Stimulated activated CD4-positive, alpha-beta T cell treated with anti-CD3 and anti-CD28 coated beads, Interleukin-15, amount 100 ng/mL, for 24 hours (primary cell): Measurements from ENCODE around the gene ATP2B2.

Experiments used
- DNase-seq: peaks from one replicate; pipeline ENCODE4 v3.0.0-alpha.2; 2020

The ATP2B2 gene

DNA sequence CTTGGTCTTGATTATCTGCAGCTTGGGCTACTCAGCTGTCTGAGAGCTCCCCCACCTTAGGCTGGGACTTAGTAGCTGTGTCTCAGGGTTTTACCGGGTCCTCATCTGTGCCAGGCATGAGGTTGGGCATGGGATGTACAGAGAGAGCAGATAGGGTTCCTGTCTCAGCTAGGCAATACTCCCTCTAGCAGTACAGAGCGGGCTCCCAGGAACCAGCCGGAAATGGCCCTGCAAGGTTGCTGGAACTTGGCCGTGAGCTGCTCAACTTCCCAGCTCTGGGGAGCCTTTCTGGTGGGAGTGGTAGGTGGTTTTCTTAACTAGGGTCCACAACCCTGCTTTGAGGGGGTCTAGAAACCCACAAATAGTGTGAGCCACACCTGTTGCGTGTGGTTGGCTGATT, 58.3 kb downstream of the ATP2B2 start:
- DNase-seq = no peak

DNA sequence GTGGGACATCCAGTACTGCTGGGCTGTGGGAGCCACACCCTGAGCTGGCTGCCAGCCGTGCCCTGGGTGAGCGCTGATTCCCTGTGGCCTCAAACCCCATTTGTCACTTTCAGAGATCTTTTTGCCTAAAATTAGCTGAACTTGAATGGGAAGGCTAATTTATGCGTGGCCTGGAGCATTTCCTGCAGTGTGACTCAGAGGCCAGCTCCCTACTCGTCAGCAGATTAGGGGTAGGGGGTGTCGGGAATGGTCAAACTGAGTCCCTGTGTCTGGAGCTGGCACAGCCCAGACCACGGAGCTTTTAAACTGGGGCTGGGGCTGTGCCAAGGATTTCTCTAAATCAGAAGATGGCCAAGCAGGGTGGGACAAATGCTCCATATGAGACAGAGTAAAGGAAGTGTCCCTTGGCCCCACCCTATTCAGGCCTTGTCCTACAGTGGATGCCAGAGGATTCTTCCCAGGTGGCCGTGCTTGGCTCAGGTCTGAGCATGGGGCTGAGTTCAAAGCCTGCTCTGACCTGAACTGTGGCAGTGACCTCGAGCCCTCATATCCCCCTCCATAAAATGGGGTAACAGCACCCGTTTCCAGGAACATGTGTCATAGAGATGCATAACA, 59.7 kb downstream of the ATP2B2 start:
- DNase-seq = no peak

DNA sequence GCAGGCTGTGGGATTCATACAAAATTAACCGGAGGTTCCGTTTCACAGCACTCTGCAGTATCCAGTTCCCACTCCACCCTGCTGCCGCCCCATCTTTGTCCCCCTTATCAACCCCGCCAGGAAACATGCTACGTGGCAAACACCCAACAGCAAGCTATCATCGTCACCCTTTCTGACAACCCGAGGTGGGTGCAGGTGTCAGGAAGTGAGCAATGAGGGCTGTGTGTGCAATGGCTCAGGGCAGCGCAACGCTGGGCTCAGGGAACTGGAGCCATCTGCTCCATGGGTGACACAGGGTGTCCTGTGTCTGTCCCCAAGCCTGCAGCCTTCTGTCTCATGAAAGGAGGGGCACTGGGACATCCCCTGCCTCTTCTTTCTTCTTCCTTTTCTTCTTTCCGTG, 60.9 kb downstream of the ATP2B2 start:
- no peak for DNase-seq

DNA sequence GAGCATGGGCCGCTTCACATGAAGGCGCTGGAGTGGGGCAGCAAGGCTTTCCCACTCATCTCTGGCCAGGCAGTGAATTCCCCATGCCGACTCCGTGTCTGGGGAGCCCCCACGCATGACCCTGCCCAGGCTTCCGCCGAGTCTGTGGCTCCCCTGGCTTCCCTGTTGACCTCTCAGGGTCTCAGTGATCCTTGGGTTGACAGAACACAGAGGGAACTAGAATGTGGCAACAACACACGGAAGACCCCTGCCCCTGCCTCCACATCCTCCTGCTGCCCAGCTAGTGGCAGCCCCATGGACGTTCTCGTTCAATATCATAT, 61.3 kb downstream of the ATP2B2 start:
- DNase-seq = no peak

DNA sequence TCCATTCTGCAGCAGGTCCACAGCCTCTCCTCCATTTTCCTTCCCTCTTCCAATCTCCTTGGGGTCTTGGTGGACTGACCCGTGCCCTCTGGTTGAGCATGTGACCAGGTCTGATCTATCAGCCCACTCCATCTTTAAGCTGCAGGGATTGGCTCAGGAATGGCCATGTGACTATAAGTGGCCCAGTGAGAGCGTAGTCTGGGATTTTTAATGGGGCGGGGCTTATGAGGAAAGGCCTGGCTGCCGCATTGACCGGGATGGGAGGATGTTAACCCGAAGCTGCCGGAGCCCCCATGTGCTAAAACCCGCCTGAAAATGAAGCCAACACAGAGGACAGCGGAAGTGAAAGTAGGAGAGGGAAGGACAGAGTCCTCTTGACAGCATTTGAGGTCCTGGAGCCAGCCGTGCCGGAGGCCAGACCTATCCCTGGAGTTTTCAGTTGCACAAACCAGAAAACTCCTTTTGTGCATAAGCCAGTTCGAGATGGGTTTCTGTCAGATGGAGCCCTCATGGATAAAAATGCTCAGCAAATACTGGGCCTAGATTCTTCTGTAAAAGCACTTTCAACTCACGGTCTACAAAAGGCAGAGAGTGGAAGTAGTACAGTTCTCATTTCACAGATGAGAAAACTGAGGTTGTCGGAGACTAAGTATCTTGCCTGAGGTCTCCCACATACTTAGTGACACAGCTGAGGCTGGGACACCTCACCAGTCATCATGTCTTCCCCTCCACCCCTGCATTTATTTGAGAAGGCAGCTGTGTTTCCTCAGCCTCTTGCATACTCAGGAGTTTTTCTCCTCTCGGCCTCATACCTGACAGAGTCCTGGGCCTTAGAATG, 61.9 kb downstream of the ATP2B2 start:
- no peak for DNase-seq

DNA sequence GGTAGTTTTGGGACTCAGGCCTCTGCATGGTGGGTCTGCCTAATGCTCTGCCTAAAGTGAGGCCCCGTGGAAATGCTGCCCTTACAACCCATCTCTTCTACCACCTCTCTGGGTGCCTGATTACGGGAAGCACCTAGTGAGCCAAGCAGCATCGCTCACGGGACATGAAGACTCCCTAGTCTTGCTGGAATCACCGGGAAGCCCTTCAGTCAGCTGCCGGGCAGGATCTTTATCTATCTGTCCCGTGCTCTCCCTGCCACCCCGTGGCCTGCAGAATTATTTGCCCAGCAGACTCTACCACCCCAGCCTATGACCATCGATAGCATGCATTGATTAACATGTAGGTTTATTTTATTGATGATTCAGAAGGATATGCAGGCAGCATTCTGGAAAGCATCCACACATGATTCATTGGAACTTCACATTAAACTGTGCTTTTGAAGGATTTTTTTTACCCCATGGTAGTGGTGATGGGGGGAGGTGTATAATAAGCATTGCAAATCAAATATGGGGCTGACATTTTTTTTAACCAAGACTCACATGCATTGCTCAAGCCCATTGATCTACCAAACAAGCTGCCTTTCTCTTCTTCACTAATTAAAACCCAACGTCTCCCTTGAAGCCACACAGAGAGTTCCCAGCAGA, 63.1 kb downstream of the ATP2B2 start:
- no peak for DNase-seq

DNA sequence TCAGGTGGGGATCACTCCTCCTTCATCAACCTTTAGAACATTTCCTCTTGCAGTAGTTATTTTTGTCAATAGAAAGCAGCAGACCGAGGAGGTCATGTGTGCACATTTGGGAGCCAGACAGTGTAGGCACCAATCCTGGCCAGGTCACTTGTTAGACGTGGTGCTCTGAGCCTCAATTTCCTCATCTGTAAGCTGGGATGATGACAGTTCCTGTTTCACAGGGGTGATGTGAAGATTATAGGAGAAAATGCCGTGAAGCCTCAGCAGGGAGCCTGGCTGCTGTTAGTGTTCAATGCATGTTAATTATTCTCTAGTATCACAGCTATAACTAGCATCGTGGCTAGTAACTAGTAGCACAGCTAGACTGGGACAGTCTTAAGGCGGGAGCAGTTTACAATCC, 64.7 kb downstream of the ATP2B2 start:
- DNase-seq = no peak

DNA sequence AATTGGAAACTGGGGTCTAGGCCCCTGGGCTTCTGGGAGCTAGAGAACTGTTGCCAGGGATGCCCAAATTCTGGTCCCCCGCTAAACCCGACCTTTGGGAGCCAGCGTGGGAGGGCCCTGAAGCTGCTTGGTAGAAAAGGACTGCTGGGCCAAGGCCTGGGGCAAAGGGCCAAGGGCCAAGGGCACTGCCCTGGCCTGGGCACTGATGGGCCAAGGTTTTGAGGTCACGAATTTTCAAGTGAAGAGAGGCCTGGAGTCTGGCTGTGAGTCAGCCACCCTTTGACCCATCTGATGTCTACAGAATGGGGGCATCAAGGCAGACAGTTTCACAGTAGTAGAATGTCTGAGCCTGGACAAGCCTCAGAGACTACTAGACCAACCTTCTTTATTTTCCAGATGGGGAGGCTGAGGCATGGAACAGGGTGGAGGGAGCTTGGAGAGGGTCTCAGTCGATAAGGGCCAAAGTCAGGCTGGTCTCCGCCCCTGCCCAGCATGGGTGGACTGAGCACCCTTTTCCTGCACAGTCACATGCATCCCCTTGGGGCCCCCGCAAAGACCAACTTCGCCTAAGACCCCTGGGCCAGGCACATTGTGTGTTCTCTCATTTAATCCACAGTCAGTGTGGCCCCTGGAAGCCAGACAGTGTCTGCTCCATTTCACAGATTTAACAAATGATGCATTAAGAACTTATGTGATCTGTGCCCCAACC, 66.3 kb downstream of the ATP2B2 start:
- no peak for DNase-seq

DNA sequence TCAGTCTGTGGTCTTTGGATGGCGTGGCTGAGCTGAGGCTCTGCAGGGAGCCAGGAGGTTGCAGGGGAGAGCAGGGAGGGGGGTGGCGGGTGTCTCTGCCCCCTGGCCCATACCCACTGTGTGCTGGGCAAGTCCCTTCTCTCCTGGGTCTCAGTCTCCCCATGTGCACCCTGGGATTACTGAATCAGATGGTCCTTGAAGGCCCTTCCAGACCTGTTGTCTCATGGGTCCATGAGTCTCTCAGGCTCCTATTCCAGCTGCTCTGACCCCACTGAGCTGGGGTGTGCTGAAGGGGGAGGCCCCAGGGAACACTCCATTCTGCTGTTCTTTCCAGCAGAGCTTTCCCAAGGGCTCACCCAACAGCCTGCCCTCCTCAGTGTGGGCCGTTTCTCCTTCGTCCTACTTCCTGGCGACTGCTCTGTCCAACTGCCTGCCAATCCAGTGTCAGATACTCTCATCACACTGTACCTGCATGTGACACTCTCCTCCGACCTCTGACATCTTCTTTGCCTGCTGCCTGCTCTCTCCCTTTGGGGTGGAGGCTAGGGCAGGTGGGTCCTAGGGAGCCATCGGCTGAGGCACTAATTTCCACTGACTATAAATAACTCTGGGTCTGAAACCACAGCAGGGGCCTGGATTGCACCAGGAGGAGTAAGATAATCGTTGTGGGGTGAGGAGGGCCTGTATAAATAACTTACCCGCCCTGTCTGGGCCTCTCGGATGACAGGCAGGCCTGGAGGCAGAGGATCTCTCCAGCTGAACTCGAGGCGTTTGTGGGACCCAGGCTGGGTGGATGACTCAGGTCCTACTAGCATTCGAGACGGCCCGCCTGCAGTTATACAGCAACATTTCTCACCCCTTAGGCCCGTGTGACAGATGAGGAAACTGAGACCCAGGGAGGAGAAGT, 67.1 kb downstream of the ATP2B2 start:
- DNase-seq = peak; percentile 26

DNA sequence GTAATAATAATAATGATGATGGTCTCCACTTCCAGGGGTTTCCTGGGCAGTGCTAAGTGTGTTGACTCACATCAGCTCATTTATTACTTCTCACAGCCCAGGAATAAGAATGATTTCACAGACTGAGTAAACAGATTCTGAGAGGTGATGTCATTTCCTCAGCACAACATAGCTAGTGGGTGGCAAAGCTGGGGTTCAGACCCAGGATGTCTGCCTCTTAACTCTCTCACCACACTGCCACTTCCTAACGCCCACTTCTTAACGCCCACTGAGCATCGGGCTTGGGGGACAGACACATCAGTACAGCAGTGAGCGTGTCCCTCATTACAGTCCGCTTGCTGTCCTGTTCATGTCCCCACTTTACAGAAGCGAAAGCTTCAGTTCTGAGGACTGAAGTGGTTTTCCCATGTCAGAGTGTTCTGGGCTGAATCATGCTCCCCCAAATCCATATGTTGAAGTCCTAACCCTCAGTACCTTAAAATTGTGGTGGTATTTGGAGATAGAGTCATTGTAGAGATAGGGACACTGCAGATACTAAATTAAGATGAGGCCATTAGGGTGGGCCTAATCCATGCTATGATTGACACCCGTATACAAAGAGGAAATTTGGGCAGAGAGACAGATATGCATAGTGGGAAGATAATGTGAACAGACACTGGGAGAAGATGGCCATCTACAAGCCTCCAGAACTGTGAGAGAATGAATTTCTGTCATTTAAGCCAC, 68.0 kb downstream of the ATP2B2 start:
- peak; percentile 74 for DNase-seq

DNA sequence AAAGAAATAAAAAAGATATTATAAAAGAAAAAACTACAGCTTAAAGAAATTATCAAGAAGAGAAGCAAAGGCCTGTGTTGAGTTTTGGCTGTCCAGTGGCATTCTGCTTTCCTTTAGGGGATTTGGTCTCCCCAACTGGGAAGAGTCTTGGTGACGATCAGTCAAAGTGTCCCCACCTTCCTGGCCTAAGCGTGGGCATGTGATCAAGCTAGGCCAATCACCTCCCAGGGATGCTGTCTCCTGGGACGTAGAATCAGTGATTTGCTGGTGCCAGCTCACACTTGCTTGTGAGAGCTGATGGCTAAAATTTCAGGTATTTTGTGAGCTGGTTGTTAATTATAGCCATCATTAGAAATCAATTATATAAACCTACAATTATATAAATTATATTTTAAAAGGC, 69.5 kb downstream of the ATP2B2 start:
- no peak for DNase-seq

DNA sequence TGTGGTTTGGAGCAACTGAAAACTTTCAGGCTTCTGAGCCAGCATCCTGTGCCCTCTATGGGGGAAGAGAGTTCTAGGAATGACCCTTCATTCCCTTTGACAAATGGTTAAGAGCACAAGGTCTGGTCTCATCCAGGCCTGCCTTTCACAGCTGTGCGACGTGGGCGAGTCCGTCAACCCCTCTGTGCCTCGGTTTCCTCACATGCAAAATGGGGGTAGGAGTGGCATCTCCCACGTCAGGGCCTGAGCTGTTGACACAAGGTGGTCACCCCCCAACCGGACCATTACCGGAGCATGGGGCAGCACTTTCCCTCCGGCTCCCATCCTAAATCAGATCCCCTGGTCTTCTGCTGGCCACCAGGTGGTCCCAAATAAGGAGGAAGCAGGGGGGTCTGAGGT, 70.4 kb downstream of the ATP2B2 start:
- DNase-seq = no peak

DNA sequence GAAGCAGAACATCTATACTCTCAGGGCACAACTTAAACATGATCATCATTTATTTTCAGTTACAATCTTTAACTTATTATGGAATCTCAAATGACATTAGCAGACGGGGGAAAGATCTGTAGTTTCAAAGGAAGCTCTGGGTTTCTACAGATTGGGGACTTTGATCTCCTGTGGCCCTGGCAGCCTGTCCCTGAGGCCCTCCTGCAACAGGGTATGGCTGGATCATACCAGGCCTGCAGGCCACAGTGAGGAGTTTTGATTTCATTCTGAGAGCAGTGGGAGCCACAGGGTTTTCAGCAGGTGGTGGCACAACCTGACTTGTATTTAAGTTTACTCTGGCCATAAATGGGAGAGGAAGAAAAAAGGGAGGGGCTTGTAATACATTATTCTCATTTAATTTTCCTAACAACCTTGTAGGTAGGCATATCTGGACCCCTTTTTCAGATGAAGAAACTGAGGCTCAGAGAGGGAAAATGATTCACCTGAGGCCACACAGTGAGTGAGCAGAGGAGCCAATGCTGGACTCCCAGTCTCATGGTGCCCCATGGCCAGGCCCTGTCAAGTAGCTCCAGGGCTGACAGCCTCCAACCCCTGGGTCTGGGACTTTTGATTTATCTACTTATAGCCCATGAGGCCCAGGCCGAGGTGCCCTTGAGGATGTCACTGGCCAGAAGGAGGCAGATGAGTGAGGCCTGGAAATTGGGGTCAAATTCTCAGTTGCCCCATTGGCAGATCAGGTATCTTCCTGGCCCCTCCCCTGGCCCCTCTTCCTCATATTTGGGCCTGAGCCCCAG, 71.0 kb downstream of the ATP2B2 start:
- DNase-seq = no peak

DNA sequence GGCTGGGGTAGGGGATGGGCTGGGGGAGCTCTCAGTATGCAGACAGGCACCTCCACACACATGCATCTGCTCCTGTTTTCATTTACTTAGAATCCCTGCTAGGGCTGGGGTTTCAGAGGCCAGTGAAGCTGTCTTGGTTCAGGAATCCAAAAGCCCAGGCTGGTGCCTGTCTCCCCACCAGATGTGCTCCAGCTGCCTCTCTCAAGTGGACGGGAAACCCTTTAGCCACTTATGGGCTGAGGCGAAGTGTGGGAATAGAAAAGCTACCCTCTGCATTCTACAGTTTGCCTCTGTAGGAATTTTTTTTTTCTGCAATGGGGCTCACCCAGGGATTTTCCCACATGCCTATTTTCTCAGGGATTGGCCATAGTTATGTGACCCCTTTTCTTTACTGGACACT, 72.5 kb downstream of the ATP2B2 start:
- no peak for DNase-seq

DNA sequence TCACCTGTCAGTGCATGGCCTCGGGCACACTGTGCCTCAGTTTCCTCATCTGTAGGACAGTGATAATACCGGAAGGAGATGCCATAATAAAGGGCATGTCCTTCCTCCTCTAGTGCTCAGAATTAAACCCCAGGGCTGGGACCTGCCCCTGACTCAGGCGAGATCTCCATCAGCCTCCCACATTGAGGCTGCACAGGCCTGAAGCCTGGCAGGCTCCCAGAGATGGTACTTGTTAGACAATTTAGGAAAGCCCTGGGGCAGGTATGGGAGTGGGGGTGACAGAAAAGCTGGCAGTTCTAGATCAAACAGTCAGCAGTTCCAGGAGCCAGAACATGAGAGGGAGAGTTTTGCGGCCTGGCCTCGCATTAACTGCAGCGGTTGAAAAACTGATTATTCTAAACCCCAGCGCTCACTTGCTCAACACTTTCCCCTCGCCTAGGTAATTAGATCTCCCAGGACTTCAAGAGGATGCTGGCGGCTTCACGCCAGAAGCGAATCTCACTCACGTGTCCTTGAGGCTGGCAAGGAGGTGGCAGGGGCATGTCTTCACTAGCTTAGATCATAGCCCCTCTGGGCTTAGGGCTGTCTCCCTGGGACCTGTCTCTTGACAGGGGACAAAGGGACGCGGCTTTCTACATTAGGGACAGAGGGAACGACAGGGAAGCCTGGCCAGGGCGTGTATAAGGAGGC, 73.1 kb downstream of the ATP2B2 start:
- no peak for DNase-seq

DNA sequence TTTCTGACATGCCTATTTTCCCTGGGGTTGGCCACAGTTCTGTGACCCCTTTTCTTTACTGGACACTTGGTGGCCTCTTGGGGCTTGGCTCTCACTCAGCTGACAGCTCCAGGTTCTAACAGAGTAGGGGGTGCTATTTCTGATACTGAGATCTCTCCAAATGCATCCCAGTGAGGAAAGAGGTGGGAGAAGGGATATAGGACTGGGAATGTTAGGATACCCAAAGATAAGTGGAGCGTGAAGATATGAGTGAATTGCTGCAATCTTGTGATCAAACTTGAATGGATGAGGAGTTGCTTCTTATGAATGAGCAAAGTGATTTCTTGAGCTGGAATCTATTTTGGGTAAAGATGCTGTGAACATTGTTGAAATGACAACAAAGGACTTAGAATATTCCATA, 74.6 kb downstream of the ATP2B2 start:
- DNase-seq = no peak

DNA sequence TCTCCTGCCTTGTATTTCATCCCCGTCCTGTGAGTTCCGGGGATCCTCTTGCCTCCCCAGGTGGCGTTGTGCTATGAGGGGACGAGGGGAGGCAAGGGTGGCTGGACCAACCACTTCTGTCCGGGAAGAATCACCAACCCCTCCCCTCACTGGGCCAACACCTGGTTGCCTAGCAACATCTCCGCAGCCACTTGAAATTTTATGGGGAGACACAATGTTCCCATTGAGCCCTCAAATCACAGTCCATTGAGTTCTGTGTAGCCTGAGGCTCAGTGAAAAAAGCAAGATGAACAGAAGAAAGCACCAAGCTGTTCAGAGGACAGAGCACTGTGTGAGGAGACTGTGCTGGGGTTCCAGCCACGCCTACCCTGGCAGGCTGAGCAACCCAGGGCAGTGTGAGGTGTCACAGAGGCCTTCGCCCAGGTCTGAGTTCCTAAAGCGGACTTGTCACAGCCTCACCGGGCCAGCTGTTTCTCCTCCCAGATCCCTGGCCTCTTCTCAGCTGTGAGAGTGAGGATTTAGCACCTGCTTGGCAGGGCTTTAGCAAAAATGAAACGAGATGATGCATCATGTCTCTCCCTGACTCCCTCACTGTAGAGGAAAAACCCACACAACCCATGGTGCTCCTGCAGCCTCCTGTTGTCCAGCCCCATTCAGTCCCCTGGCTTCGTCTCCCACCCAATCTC, 76.8 kb downstream of the ATP2B2 start:
- no peak for DNase-seq

DNA sequence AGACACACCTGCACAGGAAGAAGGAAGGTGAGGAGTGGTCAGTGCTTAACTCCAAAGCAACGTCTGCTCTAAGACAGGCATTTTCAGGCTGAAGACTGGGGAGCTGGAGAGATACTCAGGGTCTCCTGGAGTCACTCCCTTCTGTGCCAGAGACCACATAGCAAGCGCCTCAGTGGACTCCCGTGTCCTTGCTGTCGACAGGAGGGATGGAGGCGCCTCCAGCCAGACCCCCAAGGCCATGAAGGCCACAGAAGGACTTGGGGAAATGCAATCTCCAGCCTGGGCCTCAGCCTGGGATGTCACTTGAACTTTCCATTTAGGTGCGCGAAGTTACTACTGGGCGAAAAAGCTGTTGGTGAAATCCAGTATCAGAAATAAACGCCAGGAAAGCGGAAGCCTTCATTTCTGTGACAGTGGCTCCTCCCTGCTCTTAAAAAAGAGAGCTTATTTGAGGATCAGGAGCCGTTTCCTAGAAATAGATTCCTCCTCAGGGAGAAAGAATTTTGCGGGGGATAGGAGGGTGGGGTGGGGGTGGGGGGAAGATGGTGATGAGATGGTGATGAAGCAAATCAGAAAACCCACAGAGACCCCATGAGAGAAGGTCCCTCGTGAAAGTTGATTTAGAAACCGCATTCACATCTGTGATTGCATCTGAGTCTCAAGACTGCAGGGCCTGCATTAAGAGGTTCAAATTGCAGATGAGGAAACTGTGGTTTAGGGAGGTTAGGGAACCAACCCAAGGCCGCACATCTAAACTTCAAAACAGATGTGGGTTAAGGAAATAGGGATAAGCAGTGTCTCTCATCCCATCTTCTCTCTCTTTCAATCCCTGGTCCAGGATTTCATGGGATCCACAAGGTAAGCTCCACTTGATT, 78.8 kb downstream of the ATP2B2 start:
- no peak for DNase-seq
